SH-SY5Y (cell line): ENCODE data around the gene MARCHF10.

ENCODE experiments used
- GATA2 ChIP-seq: IDR thresholded peaks from 2 replicates; pipeline ENCODE4 v1.6.1; 2011; ENCODE audit warnings: mild to moderate bottlenecking, low read depth, low read length
- GATA3 ChIP-seq: IDR thresholded peaks from 2 replicates; pipeline ENCODE4 v1.6.1; 2011; ENCODE audit warnings: low read depth, mild to moderate bottlenecking, low read length, moderate library complexity

MARCHF10 gene

DNA sequence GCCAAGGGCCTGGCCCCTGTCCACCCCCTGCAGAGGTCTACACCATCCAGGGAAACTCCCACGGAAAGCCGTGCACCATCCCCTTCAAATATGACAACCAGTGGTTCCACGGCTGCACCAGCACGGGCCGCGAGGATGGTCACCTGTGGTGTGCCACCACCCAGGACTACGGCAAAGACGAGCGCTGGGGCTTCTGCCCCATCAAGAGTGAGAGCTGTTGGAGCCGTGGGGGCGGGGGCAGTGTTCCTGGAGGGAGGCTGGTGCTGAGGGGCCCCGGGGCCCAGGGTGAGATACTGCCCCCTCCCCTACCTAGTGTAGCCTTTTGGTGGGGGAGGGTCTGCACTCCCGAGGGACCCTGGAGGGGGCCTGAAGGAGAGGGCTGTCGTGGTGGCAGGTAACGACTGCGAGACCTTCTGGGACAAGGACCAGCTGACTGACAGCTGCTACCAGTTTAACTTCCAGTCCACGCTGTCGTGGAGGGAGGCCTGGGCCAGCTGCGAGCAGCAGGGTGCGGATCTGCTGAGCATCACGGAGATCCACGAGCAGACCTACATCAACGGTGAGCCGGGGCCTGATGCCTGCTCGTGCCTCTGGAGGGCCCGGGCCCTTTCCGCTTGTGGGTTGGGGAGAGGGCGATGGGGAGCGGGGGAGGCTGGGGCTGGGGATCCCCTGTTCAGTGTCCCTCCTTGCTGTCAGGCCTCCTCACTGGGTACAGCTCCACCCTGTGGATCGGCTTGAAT lies 141.9 kb downstream of the MARCHF10 start:
- TF ChIP-seq GATA3 (no peak), GATA2 (no peak)

DNA sequence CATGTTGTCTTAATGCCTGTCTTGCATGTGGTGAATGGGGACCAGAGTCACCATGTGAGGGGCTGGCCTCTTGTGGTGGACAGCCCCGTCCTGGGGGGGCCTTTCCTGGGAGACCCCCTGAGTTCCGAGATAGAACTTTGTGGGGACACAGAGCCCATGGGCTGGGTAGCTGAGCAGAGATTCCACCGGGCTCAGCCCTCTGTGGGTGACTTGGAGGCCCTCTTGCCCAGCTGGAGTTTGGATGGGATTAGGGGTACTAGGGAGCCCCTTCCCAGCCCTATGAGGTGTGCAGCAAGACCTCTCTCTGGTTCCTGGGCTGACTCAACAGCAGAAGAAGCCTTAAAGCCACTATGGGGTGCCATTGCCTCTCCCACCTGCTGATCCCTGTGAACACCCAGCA lies 142.5 kb downstream of the MARCHF10 start:
- TF ChIP-seq GATA3 (no peak), GATA2 (no peak)

DNA sequence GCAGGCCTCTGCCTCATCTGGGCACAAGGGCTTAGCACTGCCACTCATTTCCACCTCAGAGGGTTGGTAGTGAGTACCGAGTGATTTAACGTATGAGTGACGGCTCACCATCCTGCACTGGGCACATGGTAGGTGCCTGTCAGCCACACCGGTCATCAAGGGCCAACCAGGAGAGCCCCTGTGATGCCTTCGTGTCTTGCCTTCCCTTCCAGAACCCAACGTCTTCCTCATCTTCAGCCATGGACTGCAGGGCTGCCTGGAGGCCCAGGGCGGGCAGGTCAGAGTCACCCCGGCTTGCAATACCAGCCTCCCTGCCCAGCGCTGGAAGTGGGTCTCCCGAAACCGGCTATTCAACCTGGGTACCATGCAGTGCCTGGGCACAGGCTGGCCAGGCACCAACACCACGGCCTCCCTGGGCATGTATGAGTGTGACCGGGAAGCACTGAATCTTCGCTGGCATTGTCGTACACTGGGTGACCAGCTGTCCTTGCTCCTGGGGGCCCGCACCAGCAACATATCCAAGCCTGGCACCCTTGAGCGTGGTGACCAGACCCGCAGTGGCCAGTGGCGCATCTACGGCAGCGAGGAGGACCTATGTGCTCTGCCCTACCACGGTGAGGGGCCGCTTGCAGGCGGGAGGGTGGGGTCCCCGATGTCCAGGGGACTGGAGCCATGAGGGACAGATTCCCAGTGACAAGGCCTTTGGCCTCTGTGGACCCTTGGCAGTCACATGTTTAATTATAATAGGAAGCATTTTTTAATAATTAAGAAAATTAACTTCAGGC lies 143.6 kb downstream of the MARCHF10 start:
- TF ChIP-seq GATA3: no peak
- TF ChIP-seq GATA2: no peak

DNA sequence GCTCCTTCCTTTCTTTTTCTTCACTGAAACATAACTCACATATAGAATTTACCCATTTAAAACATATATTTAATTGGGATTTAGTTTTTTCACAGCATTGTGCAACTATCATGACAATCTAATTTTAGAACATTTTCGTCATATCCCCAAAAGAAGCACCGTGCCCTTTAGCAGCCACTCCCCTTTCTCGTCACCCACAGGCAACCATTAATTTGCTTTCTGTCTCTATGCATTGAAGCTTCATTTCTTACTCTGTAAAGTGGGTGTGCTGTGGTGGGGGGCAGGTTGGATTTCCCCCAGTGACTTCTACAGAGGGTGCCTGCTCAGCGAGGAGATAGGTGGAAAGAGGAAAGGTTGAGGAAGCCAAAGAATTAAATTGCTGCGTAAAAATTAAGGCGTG lies 144.8 kb downstream of the MARCHF10 start:
- TF ChIP-seq GATA2 (no peak), GATA3 (no peak)

DNA sequence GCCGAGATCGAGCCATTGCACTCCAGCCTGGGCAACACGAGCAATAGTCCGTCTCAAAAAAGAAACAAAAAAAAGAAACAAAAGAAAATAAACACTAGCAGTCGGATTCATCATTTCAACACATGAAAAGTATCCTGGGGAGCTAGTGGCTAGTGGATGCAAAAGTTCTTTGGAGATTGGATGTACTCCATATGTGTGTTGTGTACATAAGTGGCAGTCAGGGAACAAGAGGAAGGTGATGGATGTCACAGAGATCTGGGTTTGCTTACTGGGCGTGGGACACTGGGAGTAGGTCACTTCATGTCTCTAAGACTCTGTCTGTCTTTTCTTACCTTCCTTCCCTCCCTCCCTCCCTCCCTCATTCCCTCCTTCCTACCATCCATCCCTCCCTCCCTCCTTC lies 145.3 kb downstream of the MARCHF10 start:
- no peak for TF ChIP-seq GATA3
- no peak for TF ChIP-seq GATA2

DNA sequence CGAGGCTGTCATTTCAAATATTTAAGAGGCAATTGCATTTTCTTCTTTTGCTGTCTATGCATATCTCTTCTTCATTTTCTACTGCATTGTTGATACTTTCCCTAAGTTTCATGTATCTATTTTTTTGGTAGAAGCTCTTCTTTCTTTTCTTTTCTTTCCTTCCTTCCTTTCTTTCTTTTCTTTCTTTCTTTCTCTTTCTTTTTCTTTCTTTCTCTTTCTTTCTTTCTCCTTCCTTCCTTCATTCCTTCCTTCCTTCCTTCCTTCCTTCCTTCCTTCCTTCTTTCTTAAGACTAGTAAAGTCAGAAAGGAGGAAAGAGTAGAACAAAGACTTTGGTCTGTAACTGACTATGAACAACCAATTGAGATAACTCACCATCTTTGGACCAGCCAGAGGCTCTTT lies 146.8 kb downstream of the MARCHF10 start:
- no peak for TF ChIP-seq GATA3
- TF ChIP-seq GATA2: no peak

DNA sequence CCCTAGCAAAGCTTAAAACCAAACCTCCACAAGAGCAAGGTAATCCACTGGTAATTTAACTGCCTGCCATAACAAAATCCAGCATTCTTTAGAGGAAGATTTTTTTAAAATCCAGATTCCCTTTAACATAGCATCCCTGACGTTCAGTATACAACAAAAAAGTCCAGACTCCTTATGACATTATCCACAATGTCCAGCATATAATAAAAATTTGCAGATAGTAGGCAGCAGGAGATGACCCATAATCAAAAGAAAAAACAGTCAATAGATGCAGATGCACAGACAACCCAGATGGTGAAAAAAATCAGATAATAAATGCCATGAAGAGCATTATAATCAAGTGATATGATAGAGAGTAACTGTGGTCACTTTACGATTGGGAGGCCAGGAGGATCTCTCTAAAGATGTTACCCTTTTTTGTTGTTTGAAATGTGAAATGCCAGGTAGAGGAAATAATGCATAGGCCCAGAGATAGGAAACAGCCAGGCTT lies 147.4 kb downstream of the MARCHF10 start:
- TF ChIP-seq GATA3 (no peak), GATA2 (no peak)

DNA sequence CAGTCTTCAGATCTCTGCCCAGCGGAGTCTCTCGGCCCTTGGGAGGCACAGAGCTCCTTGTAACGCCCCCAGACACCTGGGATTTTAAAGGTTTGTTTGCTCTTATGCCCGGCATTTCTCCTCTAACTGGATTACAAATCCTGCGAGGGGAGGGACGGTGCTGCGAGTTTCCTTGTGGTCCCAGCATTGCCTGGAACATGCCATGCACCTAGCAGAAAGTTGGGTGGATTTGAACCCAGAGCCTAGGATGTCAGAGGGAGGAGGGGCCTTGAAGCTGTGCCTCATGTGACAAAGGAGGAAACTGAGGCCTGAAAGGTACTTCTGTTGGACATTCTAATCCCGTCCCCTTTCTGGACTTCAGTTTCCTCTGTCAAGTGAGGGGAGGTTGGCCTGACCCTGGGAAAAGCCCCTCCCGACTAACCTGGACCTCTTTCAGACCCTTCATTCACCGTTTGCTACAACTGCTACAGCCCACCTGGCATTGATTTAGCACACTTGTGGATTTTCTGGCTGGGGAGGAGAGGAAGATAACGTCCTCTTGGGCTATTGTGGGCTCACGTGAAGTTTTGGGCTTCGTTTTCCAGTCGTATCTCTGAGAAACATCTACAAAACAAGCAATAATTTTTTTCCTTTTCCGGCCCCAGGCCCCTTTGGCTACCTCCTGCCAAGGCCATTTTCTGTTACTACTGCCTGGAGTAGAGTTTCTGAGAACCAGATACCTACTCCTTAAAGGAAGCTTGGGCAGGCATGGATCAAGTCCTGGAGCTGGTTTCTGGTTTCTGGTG lies 149.8 kb downstream of the MARCHF10 start:
- TF ChIP-seq GATA3: no peak

DNA sequence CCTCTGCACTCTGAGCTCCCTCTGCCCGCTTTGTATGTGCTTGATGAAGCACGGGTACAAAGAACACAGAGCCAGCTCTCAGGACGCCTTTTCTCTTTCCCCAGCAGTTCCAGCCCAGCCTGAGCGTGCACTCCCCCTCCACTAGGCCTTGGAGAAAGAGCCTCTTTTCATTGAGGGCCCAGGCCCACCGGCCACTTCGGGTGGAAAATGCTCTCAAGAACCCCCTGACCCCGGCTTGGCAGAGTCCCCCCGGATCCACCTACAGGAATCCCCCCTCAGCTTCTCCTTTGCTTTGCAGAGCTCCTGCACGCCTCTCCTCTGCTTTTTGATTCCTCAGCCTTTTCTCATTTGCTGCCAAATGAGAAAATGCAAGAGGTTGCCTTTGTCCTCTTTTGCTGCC lies 150.4 kb downstream of the MARCHF10 start:
- TF ChIP-seq GATA3 (no peak), GATA2 (no peak)

DNA sequence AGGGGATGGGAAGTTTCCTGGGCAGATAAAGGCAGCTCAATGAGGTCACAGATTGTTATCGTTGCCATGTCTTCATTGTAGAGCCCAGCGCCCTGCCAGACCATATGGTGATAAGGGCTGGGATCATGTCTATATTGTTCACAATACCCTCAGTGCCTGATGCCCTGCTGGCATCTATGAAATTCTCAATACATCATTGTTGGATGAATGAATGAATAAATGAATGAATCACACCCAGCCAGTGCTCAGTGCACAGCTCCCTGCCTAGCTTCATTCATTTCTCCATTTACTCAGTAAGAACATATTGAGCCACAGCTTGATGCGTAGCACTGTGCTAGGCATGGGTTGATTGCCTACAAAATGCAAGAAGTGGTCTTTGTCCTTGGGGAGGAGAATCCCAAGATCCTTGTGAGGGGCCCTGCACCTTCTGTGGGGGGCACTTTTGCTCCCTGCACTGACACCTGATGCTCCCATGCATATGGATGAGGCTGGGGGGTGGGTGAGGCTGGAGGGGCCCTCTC lies 150.9 kb downstream of the MARCHF10 start:
- peak; percentile 36; the same call in 1 of the 2 replicates for TF ChIP-seq GATA2
- TF ChIP-seq GATA3: no peak

DNA sequence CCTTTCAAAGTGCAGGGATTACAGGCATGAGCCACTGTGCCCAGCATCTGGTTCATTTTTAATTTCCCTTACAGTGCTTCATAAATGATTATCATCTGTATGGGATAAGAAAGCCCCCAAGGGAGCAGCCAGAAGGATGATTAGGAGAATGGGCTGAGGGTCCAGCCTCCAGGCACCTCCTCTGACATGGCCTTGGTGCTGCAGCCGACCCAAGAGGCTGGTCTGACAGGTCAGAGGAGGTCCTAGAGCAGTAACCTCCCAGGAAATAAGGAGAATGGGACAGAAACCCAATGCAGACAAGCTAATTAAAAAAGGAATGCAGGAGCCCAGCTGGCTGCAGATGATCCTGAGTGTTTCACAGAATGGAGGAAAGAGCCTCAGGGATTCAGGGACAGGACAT lies 151.7 kb downstream of the MARCHF10 start:
- TF ChIP-seq GATA2: no peak
- no peak for TF ChIP-seq GATA3

DNA sequence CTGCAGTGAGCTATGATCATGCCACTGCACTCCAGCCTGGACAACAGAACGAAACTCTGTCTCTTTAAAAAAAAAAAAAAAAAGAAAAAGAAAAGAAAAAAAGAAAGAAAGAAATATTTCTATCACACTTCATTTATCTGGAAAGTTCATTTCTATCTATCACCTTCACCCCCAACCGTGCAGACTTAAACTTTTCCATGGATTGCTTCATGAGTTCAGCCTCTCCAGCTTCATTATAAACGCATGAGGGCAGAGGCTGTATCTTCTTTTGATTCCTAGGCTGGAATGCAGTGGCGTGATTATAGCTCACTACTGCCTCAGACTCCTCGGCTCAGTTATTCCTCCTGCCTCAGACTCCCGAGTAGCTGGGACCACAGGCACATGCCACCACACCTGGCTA lies 152.5 kb downstream of the MARCHF10 start:
- TF ChIP-seq GATA3 (no peak), GATA2 (no peak)

DNA sequence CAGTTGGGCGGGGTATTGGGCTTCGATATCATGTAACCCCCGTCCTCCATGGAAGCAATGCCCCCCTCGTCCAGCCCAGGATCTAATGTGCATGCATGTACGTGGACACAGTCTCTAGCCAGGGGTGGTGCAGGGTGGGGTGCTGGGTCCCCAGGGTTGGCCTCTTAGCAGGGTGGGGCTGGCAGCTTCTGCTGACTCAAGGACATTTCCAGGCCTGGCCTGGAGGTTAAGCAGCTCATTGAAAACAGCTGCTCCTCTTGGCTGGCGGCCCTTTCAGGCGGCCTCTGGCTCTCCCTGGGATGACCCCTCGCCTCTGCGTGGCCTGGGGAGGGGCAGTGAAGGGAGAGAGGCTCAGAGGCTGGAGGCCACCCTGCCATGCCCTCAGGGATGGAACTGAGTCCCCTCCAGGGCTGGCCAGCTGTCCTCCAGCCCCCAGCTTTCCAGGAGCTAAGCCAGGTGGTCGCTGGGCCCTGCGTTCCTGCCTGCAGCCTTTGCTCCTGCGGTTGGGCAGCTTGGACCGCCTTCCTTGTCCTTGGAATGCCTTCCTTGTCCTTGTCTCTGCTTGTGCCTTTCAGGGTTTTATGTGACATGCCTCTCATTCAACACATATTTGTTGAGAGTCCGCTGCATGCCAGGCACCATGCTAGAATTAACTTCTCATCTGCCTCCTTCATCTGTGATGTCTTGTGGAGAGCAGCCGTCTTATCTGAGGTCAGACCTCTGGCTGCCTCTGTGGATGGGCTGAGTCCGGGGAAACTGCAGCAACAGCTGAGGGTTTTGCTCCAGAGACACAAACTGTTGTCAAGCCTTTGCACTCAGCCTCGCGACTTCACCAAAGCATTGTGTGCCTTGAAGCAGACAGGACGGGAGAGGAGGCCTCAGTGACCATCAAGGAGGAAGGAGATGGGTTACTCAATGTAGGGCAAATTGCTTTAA lies 154.0 kb downstream of the MARCHF10 start:
- TF ChIP-seq GATA3 (no peak), GATA2 (no peak)
